DND-41 (cell line): ENCODE data around the gene ACTMAP.

Experiments
- EZH2 ChIP-seq: IDR thresholded peaks from 3 replicates; pipeline ENCODE4 v1.6.1; 2012; ENCODE audit warnings: borderline replicate concordance, low read depth, mild to moderate bottlenecking, moderate library complexity, low read length, inconsistent platforms; ENCODE audit not compliant: severe bottlenecking
- TF ChIP-seq, protein P1 (sequence below): IDR thresholded peaks from 2 replicates; pipeline ENCODE4 v1.5.1; 2012; ENCODE audit warnings: borderline replicate concordance, low read length, moderate library complexity, mild to moderate bottlenecking; ENCODE audit not compliant: poor library complexity, severe bottlenecking; ENCODE audit errors: extremely low read depth

DNA sequence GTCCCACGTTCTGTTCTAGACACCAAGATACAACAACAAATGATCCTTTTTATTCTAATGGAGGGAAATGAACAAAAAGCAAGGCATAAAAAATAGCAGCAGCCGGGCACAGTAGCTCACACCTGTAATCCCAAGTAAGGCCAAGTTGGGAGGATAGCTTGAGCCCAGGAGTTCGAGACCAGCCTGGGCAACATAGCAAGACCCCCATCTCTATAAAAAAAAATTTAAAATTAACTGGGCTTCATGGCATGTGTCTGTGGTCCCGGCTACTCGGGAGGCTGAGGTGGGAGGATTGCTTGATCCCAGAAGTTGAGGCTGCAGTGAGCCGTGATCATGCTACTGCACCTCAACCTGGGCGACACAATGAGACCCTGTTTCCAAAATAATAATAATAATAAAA is 26.1 kb upstream of the ACTMAP start:
- TF ChIP-seq, protein P1, sequence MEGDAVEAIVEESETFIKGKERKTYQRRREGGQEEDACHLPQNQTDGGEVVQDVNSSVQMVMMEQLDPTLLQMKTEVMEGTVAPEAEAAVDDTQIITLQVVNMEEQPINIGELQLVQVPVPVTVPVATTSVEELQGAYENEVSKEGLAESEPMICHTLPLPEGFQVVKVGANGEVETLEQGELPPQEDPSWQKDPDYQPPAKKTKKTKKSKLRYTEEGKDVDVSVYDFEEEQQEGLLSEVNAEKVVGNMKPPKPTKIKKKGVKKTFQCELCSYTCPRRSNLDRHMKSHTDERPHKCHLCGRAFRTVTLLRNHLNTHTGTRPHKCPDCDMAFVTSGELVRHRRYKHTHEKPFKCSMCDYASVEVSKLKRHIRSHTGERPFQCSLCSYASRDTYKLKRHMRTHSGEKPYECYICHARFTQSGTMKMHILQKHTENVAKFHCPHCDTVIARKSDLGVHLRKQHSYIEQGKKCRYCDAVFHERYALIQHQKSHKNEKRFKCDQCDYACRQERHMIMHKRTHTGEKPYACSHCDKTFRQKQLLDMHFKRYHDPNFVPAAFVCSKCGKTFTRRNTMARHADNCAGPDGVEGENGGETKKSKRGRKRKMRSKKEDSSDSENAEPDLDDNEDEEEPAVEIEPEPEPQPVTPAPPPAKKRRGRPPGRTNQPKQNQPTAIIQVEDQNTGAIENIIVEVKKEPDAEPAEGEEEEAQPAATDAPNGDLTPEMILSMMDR: no peak
- TF ChIP-seq EZH2: no peak
